ENCODE measurements around the gene PTPRF.
A peak's percentile ranks its signal among the peaks of the same experiment; 100 is the strongest.
"Not testable (repeated sequence)": the region's sequence is repeated elsewhere in the genome, so short reads cannot be mapped to it uniquely, and the experiment has no call there.

The PTPRF gene

DNA sequence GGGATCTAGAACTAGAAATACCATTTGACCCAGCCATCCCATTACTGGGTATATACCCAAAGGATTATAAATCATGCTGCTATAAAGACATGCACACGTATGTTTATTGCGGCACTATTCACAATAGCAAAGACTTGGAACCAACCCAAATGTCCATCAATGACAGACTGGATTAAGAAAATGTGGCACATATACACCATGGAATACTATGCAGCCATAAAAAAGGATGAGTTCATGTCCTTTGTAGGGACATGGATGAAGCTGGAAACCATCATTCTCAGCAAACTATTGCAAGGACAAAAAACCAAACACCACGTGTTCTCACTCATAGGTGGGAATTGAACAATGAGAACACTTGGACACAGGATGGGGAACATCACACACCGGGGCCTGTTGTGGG, 107.7 kb downstream of the PTPRF start:
- DNase-seq = not testable (repeated sequence)

DNA sequence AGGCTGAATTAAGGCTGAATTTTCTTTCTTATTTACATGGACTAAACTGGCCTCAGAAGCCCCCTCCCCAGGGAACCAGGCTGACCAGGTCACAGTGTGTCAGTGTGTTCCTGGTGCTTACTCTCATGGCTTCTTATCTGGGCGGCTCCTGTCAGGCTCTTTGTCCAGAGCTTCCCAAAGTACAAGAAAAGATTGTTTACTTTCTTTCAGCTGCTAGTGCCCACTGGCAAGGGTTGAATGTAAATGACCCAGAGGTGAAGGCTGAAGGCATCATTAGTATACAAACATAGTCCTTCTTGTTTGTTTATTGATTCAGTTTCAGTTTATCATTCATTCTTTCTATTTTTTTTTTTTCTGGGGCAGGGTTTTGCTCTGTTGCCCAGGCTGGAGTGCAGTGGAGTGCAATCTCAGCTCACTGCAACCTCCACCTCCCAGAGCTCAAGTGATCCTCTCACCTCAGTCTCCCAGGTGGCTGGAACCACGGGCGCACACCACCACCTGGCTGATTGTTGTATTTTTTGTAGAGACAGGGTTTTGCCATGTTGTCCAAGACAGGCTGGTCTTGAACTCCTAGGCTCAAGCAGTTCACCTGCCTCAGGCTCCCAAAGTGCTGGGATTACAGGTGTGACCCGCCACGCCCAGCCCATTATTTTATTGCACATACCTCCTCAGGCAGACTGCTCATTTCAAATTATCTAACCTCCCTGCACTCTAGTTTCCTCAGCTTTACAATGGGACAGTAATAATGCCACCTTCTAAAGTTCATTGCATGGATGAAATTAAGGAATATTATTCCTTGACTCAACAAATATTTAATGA, 109.5 kb downstream of the PTPRF start:
- DNase-seq = no peak

DNA sequence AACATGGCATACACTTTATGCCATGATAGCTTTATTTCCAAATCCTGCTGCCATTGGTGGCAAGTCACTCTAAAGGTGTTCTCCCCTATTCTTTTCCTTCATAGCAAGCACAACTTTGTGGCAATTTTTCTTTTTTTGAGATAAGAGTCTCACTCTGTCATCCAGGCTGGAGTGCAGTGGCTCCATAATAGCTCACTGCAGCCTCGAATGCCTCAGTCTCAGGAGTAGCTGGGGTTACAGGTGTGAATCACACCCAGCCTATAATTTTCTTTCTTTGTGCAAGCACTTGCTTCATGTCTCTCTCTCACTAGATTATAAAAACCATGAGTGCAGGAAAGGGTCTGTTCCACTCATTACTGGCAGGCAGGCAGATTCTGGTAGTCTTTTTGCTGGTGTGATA, 113.9 kb downstream of the PTPRF start:
- DNase-seq = no peak

DNA sequence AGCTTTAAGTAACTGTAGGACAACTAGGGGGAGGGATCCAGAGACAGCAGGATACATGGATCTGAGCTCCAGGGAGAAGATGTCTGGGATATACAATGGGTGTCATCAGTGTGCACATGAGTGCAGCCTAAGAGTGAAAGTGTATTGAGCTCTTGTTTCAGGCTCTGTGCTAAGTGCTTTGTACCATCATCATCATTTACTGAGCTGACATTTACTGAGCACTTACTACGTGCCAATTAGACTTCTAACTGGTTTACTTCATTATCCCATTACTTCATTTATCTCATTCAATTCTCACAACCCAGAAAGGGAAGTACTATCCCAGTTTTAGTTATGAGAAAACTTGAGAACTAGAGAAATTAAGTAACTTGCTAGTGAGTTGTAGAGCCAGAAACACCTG, 114.8 kb downstream of the PTPRF start:
- no peak for DNase-seq

DNA sequence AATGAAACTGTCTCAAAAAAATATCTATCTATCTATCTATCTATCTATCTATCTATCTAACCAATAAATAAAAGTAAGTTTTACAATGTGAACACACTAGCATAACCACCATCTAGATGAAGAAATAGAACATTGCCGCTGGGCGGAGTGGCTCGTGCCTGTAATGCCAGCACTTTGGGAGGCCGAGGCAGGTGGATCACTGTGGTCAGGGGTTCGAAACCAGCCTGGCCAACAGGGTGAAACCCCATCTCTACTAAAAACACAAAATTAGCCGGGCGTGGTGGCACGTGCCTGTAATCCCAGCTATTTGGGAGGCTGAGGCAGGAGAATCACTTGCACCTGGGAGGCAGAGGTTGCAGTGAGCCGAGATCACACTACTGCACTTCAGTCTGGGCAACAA, 116.6 kb downstream of the PTPRF start:
- not testable (repeated sequence) for DNase-seq

DNA sequence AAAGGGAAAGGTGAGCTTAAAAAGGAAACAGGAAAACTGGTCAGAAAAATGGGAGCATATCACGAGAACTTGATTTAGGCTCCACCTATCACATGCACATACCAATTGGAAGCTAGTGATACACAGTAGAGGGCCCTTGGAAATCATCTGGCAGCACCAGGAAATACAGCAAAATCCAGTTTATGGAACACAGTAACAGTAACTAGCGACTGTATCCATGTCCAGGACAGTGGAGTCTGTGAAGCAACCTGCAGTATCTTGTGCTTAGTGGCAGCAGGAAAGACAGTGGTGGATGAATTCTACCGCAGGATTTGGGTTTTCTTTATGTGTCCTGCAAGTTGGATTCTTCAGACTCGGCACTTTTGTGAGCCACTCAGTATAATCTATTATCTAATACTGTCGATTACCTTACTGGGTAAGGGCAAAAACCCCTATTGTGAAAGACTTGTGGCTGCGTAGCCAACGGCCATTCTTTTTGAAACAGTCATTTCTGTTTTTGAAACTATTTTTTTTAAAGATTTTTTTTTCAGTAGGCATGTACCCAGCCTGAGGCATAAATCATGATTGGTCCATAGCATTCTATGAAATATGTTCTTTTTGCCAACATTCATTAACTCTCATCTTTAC, 117.7 kb downstream of the PTPRF start:
- DNase-seq = no peak

DNA sequence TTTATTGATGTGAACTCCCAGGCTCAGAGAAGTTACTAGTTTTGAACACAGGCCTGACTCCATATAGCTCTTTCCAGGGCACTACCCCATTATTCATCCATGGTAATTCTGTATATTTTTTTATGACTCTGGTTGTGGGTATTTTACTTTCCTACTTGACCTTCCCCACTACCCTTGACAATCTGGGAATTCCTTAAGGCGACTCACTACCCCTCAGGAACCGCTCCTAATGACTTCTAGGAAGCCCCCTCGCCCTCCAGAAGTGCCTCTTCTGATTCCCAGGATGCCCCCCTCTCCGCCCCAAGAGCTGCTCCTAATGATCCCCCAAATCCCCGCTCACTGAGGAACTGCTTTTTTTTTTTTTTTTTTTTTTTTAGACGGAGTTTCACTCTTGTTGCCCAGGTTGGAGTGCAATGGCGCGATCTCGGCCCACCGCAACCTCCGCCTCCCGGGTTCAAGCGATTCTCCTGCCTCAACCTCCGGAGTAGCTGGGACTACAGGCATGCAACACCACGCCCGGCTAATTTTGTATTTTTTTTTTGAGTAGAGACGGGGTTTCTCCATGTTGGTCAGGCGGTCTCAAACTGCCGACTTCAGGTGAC, 118.3 kb downstream of the PTPRF start:
- DNase-seq = no peak

DNA sequence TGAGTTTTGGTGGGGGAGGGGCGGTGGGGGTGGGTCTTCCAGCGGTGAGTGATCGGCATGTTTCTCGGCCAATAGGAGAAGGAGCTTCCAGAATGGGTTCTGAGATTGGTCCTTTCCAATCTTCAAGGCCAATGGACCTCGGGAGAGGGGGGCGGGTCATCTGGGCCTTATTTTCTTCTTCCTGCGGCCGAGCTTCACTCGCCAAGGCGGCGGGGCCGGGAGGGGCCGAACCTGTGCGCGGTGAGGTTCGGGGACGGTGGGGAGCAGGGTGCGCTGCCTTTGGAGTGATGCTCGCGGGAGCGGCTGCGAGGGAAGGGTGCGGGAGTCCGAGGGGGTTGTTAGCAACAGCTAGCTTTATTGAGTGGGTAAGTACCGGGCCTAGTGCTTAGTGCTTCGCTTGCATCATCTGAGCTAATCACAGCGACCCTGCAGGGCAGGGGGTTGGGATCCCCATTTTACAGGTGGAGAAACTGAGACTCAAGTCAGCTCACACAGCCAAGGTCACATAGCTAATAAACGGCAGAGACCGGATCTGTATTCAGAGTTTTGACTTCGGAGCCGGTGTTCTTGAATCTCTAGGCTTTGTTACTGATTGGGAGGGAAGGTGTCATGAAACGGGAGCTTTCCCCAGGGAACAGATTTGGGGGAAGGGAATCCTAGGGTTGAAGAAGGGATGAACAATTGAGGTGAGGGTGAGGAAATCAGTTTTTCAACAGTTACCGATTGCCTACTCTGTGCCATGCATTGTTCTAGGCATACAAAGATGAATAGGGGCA, 119.8 kb downstream of the PTPRF start:
- peak; percentile 77 for DNase-seq

DNA sequence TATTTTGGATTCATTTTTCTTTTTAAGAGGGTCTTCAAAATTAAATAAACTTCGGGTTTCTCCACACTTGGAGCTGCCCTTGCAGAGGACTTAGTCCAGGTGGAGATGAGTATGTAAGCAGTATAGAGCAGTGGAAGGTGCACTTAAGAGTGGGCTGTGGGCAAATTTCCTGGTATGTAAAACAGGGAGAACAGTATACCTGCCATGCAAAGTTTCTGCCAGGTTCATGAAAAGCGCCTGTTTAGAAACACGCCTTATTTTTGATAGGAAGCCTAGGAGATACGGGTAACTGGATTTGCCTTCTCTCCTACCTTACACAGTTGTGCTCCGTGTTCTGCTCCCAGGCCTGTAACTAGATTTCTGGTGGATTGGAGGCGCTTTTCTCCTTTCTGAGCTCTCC, 120.5 kb downstream of the PTPRF start:
- DNase-seq = no peak

DNA sequence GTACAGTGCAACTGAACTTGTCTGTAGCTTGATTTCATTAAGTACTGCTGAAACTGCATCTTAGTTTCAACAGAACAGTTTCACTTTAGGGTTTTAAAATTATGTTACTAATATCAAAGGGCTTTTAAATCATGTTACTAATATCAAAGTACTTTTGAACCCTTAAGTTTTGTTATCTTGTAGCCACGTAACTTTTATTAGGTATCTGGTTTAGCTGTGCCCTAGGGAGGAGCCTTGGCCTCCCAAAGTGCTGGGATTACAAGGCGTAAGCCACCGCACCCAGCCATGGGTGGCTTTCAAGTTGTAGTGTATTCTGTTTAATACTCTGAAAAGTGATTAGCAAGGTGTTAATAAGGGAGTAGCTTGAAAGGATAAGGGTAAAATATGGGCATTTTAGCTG, 121.2 kb downstream of the PTPRF start:
- no peak for DNase-seq

DNA sequence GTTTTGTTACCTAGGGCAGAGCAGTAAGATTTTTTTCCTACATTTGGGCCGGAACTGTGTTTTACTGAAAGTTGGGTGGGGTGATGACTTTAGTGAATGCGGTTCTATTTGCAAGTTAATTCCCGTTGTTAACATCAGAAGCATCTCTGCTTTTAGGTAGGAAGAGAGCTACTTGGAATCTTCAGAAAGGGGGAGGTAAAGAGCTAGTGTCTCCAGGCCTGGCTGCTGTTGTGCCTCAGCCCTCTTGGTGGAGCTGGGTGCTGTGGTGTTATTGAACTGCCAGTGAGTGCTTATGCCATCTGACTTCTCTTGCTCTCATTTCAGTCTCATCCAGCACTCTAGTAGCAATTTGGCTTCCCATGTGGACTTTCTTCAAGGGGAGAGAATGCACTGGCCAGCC, 122.7 kb downstream of the PTPRF start:
- no peak for DNase-seq

DNA sequence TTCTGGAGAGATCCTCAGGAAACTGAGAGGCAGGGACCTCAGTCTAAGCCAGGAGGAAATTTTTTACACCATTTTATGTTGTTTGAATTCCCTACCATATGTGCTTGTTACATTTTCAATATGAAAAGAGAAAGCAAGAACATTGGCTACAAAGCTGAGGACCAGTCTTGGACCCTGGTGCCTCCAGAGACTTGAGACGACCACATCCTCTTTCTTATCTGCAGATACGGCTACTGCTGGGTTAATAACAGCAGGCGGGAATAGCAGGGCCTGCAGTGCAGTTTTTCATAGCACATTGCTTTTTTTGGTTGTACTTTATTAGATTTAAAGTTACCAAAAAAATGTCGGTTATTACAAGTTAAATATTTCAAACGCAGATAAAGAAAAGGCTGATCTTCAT, 123.2 kb downstream of the PTPRF start:
- no peak for DNase-seq

DNA sequence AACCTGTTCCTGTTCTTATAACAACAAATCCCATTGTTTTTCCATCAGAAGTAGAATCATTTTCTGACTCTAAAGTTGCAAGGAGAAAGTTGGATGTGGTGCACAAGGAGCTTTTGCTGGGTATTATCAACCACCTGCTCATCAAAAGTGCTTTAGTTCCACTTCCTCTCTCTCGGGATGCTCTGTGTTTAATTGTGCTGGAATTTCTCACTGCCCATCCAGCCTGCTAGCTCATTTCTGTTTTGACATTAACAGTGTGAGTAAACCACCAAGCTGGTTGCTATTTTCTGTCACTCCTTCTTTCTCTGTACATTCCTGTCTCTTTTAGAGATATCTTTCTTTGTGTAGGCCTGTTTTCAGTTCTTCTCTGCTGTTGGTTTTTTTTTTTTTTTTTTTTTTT, 125.3 kb downstream of the PTPRF start:
- no peak for DNase-seq

DNA sequence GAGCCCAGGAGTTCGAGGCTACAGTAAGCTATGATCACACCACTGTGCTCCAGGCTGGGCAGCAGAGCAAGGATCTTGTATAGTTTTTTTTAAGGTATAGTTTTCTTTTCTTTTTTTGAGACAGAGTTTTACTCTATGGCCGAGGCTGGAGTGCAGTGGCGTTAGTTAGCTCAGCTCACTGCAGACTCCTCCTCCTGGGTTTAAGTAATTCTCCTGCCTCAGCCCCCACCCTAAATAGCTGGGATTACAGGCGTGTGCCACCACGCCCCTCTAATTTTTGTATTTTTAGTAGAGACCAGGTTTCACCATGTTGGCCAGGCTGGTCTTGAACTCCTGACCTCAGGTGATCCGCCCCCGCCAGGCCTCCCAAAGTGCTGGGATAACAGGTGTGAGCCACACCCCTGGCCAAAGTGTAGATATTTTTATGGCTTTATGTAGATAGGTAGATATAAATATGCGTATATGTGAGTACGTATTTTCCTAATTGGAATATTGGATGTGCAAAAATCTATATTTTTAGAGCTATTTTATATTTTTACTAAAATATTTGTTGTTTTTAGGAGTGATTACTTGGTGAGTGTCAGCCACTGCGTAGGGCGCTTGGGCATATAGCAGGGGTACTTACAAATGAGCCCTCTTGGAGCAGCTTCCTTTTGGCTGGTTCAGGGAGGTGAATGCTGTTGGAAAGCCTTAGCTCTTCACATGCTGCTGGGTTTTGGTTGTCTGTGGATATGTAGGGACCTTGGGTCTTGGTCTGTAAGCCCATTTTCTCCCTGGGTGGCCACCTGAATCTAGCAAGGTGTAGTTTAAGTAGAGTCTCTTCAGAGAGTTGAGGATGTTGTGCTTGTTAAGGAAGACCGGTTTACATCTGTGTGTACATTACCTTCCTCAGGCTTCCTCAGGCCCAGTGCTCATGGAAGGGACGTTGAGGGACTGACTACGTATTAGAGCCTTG, 128.8 kb downstream of the PTPRF start:
- DNase-seq = no peak

DNA sequence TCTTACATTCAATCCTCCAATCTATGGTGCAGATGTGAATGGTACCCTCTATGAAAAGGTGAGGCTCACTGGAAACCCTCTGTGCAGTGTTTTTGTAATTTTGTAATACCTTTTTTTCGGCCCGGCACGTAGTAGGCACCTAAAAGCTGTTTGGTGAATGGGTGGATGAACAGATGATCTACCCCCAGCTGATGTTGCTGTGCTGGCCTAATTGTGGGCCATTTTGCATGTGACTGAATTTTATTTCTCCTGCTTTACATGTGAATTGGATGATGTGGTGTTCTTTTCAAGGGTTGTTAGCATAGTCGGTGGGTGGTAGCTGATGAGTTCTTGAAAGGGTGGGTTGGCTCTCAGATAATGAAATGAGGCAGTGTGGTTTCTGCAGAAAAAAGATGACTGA, 129.7 kb downstream of the PTPRF start:
- no peak for DNase-seq

DNA sequence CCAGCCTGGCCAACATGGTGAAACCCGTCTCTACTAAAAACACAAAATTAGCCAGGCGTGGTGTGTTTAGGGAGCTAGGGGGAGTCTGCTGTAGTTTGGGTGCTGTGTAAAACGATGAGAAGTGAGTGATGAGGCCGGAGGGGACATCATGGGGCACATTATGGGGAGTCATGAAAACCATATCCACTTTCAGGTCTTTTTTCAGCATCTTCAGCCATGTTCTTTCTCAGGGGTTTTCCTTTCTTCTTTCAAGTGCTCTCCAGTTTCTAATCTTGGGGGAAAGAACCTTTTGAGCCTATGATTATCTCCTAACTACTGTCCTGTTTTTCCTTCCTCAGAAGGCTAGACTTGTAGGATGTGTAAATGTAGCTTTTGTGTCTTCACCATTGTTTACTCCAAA, 133.7 kb downstream of the PTPRF start:
- no peak for DNase-seq

DNA sequence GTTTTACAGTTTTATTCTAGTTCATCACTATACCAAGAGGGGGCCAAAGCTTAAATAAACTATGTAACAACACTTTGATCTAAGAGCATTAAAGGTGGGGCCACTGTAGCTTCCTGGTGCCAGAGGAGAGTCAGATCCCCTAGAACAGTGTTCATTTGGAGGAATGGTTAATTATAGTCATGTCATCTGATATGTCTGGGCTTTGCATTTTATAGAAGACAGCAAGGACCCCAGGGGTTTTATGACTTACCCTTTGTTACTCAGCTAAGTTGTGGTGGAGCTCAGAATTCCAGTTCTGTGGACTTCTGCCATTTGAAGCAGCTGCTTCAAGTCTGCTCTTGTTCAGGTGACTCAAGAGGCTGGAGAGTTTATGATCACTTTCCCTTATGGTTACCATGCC, 135.9 kb downstream of the PTPRF start:
- DNase-seq = no peak

DNA sequence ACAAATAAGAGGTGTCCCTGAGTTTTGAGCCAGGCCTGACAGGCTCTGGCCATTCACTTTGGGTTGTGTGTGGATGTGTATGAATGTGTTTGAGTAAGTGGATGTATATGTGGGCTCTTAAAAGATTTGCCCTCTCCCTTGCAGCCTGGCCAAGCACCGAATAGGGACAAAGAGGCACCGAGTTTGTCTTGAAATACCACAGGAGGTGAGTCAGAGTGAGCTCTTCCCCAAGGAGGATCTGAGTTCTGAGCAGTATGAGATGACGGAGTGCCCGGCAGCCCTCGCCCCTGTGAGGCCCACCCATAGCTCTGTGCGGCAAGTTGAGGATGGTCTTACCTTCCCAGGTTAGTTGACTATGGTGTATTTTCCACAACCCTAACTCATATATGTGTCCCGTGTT, 138.3 kb downstream of the PTPRF start:
- no peak for DNase-seq

DNA sequence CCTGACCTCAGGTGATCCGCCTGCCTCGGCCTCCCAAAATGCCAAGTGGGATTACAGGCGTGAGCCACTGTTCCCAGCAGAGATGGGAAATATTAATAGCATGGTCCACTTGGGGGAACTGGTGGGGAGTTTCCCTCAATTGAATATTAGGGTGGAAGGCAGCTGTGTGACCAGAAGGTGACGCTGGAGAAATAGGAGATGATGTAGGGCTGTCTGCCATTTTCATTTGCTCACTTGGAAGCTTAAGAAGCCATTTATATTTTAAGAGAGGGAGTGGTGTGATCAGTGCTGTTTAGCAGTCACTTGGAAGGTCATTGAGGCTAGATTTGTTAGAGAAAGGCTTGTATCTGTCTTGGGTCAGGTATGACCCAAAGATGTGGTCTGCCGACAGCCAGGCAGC, 139.2 kb downstream of the PTPRF start:
- DNase-seq = no peak

DNA sequence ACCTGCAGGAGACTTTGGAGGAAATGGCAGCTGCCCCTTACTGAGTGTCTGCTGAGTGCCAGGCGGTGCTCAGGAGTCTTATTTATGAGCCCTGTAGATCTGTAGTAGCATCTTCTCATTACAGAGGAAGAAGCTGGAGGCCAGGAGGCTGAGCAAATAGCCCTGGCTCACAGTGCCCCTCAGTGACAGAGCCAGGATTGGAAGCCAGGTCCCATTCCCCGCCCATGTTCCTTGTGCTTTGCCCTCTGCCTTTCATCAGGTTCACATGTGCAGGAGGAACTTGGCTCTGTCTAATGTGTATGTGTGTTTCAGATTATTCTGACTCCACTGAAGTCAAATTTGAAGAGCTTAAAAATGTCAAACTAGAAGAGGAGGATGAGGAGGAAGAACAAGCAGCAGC, 140.5 kb downstream of the PTPRF start:
- no peak for DNase-seq

DNA sequence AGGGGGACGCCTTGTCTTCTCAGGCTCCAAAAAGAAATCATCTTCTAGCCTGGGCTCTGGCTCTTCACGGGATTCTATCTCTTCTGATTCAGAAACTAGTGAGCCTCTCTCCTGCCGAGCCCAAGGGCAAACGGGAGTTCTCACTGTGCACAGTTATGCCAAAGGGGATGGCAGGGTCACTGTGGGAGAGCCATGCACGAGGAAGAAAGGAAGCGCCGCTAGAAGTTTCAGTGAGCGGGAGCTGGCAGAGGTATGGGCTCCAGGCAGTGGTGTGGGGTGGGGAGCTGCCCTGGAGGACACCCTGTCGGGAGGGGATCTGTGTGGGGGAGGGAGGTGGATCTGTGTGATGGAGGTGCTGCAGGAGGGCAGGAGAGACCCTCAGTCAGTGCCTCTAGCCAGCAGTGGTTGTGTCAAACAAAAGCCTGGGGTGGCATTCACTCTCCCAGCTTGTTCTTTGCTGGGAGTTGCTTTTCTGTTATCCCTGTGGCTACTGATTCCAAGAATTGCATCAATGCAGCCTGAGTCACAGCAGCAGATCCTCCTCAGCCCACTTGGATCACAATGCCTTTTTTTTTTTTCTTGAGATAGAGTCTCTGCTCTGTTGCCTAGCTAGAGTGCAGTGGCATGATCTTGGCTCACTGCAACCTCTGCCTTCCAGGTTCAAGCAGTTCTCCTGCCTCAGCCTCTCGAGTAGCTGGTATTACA, 141.1 kb downstream of the PTPRF start:
- no peak for DNase-seq

DNA sequence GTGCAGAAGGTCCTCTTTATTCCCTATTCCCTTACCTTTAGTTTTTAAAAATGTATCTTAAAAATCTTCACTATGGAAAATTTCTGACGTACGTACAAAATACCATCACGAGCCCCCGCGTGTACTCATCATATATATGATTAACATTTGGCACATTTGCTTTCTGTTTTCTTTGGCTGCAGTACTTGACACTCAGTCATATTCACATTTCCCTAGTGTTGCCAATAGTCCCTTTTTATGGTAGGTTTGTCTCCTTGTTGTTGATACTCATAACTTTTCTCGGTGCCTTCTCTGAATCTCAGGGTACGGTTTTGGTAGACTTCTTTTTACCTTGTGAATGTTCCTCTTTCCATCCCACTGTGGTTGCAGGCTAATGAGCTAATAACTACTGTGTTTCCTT, 142.6 kb downstream of the PTPRF start:
- no peak for DNase-seq
